Transverse colon (tissue), 4 donors: ENCODE data around the gene KIF5B.

Experiments used
- CTCF ChIP-seq, 5 experiments: fragments of 200-600 bp in 3 of 5; fragments of 450-650 bp in 2 of 5; sonication (generic) in 3 of 5; IDR thresholded peaks; 1 replicate in 2 of 5; 2 replicates in 3 of 5; pipeline ENCODE4 v1.5.1; 2016 to 2017; ENCODE audit warnings: antibody characterized with exemption in 5 of 5, inconsistent platforms in 3 of 5, mild to moderate bottlenecking in 2 of 5, moderate library complexity in 1 of 5
- POLR2A ChIP-seq: fragments of 450-650 bp; IDR thresholded peaks from one replicate; pipeline ENCODE4 v1.6.1; 2016; ENCODE audit warnings: antibody characterized with exemption, mild to moderate bottlenecking, moderate library complexity
- POLR2AphosphoS5 ChIP-seq, 3 donors: sonication (generic); formaldehyde crosslinking; IDR thresholded peaks; one replicate each; pipeline ENCODE4 v1.6.1; 2016; ENCODE audit warnings: antibody characterized with exemption in 3 of 3

- no peak for TF ChIP-seq CTCF (IDR thresholded peaks at IDR 0.05)
- TF ChIP-seq POLR2AphosphoS5 (IDR thresholded peaks at IDR 0.05): no peak
- no peak for TF ChIP-seq POLR2A
Observed at GRCh38 chr10:32046151-32046550, 10.1 kb downstream of the KIF5B start.
